Cortex of kidney (tissue), 1 donor: ENCODE measurements around the gene CASP10.
"Not testable (repeated sequence)": the region's sequence is repeated elsewhere in the genome, so short reads cannot be mapped to it uniquely, and the experiment has no call there.

Experiments used
- DNase-seq: peaks from one replicate; lab custom pipeline; 2025; lab: John Stamatoyannopoulos, UW

The CASP10 gene

DNA sequence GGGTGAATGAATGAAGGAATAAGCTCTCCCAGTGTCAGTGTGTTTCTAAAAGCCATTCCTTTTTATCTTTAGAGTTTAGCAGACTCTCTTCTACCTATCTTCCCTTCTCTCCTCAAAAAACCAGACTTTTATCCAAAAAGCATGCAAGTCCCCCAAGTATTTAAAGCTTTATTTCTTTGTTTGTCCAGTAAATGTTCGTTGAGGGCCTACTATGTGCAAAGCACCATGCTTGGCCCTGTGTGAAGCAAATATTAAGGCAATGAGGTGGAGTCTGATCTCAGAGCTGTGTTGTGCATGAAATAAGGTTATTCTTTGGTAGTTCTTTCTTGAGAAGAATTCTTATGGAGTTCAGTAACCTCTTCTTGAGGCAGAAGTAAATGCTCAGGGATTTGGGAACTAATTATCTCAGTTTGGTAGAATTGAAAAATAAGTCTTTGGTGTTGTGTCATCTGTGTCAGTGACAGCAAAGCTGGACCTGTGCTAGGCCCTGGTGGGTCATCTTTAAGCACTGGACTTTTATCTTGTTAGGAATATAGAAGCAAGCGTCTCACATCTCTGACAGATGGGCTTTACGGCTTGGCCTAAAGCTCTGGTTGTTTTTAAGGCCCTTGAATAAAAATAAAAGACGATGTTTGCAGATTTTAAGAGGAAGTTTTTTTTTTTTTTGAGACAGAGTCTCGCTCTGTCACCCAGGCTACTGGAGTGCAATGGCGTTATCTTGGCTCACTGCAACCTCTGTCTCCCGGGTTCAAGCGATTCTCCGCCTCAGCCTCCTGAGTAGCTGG is 28.1 kb upstream of the CASP10 start:
- no peak for DNase-seq

DNA sequence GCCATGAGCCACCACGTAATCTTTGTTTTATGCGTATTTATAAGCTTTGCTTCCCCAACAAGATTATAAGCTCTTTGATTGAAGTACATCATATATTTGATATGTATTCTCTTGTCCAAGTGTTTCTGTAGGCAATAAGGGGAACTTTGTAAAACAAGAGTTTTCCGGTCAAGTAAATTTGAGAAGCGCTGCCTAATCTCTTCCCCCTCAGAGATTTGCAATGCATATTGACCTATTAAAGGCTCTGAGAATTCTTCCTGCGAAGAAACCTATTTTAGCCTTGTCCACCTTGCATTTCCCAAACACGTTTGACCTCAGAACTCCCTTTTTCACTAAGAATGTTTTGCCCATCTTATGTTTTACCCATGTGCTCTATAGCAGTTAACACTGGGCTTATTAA is 26.9 kb upstream of the CASP10 start:
- DNase-seq: no peak

DNA sequence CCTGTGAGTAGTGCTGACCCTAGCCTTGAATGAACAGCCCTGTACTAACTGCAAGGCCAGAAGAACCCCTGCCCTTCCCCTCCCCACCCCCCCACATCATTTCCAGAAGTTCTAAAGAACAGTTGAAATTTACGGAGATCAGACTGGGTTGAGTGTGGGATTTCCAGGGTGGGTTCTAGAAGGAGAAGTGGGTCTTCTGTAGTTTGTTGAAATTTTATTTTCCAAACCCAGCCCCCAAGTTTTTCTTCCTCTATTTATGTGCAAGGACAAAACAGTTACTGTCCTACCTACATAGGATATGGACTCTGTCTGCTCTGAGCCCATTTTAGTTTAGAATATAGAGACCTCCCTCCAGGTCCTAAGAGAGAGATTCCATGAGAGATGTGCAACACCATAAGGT is 26.3 kb upstream of the CASP10 start:
- DNase-seq: no peak

DNA sequence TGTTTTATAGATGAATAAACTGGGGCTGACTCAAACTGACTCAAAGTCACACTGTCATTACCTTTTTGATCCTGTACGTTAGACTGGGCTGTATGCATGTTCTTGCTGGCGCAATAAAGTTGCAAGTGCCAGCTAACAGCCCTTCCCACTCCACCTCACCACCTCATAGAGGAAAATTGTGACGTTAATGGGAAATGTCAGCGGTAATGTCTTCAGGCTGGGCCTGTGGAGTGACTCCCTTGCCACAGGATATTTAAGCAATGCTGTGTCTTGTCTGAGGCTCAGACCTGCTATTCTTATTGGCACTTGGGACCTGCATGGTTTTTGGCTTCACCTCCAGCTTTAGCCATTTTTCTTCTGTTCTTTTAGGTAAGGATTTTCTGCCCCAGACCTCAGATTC is 25.2 kb upstream of the CASP10 start:
- no peak for DNase-seq

DNA sequence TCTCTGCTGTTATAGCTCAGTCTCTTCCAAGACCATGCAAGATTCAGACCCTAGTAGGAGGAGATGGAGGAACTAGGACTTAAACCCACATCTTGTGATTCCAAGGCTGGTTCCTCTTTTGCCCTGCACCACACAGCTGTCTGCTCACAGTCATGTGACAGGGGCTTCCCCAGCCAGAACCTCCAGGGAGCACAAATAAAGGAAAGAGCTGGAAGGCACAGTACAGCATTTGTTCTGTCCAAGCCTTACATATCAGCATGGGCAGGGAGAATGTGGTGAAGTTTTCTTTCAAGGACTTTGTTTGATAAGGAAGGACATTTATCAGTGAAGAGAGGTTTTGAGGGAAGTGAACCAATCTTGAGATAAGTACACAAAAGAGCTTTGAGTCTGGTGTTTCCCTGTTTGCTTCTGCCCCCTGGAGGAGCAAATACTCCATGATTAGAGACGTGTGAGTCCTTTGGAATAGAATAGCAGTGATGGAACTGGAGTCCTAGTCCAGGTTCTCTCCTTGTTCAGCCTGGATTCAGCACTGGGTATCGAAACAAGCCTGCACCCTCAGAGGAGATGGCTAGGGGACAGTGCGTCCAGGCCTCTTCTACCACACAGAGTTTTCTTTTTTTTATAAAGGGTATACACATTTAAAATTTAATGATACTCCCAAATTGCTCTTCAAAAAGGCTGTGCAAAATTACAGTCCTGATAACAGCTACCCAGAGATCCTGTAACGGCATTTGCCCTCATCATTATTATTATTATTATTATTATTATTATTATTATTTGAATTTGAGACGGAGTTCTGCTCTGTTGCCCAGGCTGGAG is 24.6 kb upstream of the CASP10 start:
- DNase-seq: no peak

DNA sequence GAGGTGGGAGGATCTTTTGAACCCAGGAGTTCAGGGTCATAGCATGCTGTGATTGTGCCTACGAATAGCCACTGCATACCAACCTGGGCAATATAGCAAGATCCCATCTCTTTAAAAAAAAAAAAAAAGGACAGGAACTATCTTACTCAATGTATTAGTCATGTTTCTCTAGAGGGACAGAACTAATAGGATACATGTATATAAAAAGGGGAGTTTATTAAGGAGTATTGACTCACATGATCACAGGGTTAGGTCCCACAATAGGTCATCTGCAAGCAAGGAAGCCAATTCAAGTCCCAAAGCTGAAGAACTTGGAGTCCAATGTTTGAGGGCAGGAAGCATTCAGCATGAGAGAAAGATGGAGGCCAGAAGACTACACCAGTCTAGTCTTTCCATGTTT is 18.8 kb upstream of the CASP10 start:
- no peak for DNase-seq

DNA sequence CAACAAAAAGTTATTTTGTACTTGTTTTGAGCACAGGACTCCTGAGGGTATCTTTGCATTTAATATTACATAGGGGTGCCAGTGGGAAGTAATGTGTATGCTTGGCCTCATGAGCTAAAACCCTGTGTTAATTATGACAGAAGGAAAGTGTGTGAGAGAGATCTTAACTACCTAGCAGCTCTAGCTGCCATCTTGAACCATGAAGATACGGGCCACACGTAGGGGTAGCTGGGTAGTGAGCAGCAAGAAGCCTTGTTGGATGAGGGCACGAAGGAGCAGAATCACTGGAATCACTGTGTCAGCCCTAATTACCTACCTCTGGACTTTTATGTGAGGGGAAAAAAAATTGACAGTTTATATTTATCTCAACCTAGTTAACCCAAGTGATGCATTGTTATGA is 15.4 kb upstream of the CASP10 start:
- no peak for DNase-seq

DNA sequence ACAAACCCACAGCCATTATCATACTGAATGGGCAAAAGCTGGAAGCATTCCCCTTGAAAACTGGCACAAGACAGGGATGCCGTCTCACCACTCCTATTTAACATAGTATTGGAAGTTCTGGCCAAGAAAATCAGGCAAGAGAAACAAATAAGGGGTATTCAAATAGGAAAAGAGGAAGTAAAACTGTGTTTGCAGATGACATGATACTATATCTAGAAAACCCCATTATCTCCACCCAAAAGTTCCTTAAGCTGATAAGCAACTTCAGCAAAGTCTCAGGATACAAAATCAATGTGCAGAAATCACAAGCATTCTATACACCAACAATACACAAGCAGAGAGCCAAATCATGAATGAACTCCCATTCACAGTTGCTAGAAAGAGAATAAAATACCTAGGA is 14.4 kb upstream of the CASP10 start:
- DNase-seq: not testable (repeated sequence)

DNA sequence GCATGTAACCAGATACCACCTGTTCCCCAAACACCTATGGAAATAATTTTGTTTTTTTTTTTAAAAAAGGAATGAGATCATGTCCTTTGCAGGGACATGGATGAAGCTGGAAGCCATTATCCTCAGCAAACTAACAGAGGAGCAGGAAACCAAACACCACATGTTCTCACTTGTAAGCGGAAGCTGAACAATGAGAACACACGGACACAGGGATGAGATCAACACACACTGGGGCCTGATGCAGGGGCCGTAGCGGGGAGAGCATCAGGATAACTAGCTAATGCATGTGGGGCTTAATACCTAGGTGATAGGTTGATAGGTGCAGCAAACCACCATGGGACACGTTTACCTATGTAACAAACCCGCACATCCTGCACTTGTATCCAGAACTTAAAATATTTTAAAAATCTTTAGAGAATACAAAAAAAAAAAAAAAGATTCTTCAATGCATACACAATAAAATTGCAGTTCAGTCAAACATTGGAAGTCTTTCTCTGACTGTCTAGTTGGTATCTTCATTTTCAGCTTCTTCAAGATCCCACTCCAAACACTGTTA is 11.6 kb upstream of the CASP10 start:
- DNase-seq: no peak

DNA sequence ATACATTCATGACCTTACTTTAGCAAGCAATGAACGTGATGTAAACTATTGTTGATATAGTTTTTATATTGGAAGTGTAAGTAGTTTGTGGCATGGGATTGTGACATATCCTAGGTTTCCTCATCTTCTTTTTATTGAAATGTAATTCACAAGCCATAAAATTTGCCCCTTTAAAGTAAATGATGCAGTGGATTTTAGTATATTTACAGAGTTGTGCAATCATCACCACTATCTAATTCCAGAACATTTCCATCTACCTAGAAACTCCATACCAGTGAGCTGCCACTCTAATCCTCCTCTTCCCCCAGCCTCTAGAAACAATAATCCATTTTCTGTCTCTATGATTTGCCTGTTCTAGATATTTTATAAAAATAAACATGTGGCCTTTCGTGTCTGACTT is 10.7 kb upstream of the CASP10 start:
- no peak for DNase-seq

DNA sequence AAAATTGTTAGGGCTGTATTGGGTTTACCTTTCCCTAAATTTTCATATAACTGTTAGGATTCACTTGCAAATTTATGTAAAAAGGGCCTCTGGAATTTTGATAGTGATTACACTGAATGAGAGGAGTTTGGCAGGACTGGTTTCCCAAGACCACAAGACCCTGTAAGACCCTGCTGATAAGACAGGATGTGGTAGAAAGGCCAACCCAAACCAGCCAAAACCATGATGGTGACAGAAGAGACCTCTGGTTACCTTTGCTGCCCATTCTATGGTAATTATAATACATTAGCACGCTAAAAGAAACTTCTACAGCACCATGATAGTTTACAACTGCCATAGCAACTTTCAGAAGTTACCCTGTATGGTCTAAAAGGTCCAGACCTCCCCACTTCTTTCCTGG is 8.3 kb upstream of the CASP10 start:
- no peak for DNase-seq

DNA sequence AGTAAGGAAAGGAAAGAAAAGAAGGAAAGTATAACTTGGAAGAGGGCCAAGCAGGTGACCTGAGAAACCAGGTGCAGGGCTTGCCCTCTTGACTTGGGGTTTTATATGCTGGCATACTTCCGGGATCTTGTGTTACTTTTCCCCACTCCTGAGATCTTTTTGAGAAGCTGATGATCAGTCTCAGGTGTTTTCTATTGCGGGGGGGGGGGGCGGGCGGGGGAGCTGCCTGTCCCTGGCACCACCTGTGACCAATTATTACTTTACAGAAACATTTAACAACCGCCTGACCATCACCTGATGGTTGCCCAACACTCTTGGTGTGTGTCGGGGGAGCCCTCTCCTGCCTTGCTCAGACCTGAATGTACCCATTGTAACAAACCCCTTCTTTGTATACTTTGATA is 6.9 kb upstream of the CASP10 start:
- DNase-seq: no peak

DNA sequence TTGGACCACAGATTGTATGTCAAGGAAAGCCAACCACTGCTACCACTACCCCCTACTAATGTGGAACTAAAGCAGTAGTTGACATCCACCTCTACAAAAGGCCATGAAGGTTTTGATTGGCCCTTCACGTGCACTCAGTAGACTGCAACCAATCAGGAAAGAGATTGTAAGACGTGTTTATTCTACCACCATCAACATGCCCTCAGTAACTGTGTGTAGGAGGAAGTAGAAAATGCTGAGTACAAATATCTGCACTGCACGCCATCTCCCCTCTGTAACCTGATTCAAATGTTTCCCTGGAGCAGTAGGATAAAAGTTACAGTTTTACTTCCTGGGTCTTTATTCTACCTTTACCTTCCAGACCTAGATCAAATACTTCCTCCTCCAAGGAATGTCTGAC is 2.9 kb upstream of the CASP10 start:
- DNase-seq: no peak

DNA sequence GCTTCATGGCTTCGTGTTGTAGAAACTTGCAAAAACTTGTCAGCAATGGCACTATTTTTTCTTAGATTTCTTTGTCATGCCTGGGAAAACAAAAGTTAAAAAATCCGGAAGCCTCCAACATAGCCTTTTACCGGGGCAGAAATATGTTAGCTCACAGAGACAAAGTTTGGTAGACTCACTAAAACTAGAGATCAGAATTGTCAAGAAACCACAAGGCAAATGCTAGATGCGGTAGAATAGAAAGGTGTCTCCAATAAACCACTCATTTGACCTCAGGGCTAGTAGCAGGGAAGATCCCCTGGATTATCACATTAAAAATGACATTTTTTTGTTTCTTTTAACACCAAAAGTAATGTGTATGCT is 405 bp downstream of the CASP10 start:
- DNase-seq: no peak

DNA sequence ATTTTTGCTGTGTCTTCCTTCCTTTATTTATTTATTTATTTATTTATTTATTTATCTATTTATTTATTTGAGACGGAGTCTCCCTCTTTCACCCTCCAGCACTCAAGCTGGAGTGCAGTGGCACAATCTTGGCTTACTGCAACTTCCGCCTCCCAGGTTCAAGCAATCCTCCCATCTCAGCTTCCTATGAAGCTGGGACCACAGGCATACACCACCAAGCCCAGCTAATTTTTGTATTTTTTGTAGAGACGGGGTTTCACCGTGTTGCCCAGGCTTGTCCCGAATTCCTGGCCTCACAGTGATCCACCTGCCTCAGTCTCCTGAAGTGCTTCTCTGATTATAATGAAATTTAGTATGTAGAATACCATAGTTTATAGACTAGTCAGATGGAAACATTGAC is 894 bp downstream of the CASP10 start:
- not testable (repeated sequence) for DNase-seq

DNA sequence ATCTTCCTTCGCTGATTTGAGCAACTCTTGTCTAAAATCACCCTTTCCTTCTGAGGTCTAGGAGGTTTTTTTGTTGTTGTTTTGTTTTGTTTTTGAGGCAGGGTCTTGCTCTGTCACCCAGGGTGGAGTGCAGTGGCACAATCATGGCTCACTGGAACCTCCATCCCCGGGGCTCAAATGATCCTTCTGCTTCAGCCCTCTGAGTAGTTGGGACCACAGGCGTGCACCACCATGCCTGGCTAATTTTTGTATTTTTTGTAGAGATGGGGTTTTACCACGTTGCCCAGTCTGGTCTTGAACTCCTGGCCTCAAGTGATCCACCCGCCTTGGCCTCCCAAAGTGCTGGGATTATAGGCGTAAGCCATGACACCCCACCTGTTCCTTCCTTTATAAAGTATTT is 1.3 kb downstream of the CASP10 start:
- not testable (repeated sequence) for DNase-seq

DNA sequence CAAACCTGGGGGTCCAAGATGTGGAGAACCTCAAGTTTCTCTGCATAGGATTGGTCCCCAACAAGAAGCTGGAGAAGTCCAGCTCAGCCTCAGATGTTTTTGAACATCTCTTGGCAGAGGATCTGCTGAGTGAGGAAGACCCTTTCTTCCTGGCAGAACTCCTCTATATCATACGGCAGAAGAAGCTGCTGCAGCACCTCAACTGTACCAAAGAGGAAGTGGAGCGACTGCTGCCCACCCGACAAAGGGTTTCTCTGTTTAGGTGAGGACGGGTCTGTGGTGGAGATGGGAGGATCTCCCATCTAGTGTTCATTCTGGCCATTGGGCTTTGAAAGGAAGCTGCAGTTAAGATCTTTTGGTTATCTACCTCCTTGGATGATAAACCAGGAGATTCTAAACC is 2.9 kb downstream of the CASP10 start:
- no peak for DNase-seq

DNA sequence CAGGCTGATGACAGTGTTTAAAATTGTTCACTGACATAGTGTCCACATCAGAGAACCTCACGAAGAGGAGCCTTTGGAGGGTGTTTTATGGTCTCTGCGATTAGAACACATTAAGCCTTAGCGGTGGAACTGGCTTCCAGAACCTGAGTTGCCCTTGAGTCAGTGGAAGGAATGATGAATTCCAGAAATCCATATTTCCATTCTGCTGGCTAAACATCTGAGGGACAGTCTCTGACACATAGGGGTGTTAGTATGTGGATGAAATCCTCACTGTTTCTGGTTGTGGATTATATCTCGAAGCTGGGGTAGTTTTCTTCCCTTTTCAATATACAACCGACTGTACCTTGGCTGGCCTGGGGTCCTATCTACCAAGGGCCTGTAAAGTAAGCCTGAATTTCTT is 4.0 kb downstream of the CASP10 start:
- DNase-seq: no peak

DNA sequence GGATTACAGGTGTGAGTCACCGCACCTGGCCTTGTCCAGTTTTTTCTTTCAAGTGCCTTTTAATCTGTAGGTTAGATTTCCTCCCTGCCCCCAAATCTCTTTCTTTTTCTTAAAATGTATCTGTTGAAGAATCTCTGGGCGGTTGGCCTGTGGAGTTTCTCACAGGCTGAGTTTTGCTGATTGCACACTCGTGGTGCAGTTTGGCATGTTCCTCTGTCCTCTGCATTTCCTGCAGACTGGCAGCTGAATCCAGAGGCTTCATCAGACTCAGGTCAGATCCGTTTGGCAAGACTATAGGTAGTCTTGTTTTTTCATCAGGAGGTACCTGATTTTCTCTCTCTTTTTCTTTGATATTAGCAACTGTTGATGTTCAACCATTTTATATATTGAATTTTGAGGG is 5.5 kb downstream of the CASP10 start:
- no peak for DNase-seq

DNA sequence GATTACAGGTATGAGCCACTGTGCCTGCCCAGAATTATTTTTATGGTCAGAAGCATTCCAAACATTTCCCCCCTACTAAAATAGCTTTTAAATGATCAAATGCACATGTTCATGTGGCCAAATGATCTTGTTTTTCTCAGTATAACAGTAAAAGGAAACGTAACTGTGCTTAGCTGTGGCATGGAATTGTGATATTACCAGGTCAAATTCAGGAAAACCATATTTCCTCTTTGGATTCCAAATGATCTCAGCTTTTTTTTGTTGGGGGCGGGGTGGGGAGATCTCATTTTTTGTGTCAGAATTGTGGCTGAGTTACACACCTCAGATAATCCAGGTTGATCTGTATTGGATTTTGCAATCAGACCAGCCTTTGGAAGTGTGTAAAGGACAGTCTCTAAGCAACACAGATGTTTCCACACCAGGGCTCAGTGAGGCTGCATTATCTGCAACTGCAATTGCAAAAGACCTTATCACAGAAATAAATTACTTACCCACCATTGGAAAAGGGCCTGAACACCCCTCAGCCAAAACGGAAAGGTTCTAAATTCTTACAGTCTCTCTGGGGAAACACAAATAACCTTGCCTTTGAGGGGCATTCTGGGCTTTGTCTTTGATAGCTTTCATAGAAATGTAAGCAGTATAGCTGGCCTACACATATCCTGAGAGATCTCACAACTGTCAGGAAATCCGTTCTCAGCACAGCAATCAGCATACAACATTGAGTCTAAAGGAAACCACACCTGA is 8.4 kb downstream of the CASP10 start:
- no peak for DNase-seq

DNA sequence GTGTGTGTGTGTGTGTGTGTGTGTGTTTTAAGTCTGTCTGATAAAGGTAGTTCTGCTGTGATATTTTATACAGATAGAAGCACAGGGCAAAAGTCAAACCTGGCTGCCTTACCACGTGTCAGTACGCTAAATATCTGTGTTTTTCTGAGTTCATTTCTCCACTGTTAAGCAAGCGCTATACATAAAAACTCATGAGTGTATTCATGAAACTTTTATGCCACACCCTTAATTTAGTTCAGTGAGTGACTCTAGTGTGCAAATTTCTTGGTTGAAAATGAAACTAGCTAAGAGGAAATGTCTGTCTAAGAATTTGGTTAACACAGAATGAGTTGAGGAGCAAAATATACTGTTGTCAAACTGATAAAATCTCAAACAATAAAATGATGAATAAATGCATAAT is 11.2 kb downstream of the CASP10 start:
- DNase-seq: no peak

DNA sequence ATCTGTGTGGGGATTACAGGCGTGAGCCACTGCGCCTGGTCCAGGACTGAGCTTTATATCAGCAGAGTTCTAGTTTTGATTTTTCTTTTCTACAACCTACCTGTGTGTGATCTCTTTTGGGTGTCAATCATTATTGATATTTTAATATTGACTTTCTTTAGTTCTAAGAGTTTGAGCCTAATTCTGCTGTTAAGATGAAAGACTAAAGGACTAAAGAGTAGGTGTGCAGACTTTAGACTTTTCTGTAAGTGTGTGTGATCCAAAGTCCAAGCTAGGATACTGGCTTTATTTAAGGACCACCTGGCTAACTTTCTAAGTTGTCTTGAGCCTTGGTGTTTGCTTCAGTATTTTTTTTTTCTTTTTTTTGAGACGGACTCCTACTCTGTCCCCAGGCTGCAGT is 12.4 kb downstream of the CASP10 start:
- no peak for DNase-seq

DNA sequence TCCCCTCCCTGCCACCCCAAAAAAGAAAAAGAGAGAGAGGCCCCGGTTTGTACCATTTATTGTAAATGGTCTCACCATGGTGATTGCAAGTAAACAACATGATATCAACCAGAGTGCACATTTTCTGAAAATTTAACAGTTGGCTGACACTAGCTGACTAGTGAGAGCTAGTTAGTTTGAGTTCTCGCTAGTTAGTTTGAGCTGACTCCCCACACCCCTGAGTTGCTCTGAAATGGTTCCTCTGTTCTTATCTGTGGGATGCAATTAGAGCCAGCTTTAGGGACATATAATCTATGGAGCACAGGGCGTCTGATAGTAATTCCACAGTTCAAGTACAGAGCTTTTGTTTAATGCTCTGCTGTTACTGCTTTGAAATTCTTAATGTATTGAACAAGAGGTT is 13.1 kb downstream of the CASP10 start:
- no peak for DNase-seq
